Measurements from ENCODE around the gene CEP295NL.

The CEP295NL gene

GRCh38 chr17:78940258-78940657 is 37.3 kb upstream of the CEP295NL start:
- TF ChIP-seq CTCF (IDR thresholded peaks at IDR 0.05; ENCODE audit: low read depth, low read length), result no peak
- H3K9me3 ChIP-seq (ENCODE audit: severe bottlenecking), result no peaks in the 10 kb centered on the region

GRCh38 chr17:78939615-78940014 is 36.6 kb upstream of the CEP295NL start:
- Histone ChIP-seq H3K9me3 (ENCODE audit: severe bottlenecking) (no peaks in the 10 kb centered on the region), H3K27ac (no peak overlapping the region), H3K36me3 (no peaks in the 10 kb centered on the region), H3K27me3 (ENCODE audit: insufficient read depth, low read depth, severe bottlenecking) (no peaks in the 10 kb centered on the region), H3K4me3 (ENCODE audit: low read depth, low read length) (no peak overlapping the region)
- TF ChIP-seq CTCF (IDR thresholded peaks at IDR 0.05; ENCODE audit: low read depth, low read length), result no peak
- no peak for DNase-seq

More at GRCh38 chr17:78940258-78940657, 37.3 kb upstream of the CEP295NL start:
- Histone ChIP-seq H3K36me3 (no peaks in the 10 kb centered on the region), H3K27ac (no peak overlapping the region), H3K27me3 (ENCODE audit: insufficient read depth, low read depth, severe bottlenecking) (no peaks in the 10 kb centered on the region), H3K4me3 (ENCODE audit: low read depth, low read length) (no peak overlapping the region)
- no peak for DNase-seq

GRCh38 chr17:78937561-78937960 is 34.6 kb upstream of the CEP295NL start:
- TF ChIP-seq CTCF (IDR thresholded peaks at IDR 0.05; ENCODE audit: low read depth, low read length), result no peak
- Histone ChIP-seq H3K36me3 (no peaks in the 10 kb centered on the region), H3K4me3 (ENCODE audit: low read depth, low read length) (no peak overlapping the region), H3K9me3 (ENCODE audit: severe bottlenecking) (no peaks in the 10 kb centered on the region), H3K27ac (no peak overlapping the region), H3K27me3 (ENCODE audit: insufficient read depth, low read depth, severe bottlenecking) (no peaks in the 10 kb centered on the region)
- DNase-seq, result peak; percentile 53

- H3K27me3 ChIP-seq (ENCODE audit: insufficient read depth, low read depth, severe bottlenecking), result no peaks in the 10 kb centered on the region
- no peak for DNase-seq
- no peak overlapping the region for H3K27ac ChIP-seq
- H3K9me3 ChIP-seq (ENCODE audit: severe bottlenecking), result no peaks in the 10 kb centered on the region
- H3K4me3 ChIP-seq (ENCODE audit: low read depth, low read length), result no peak overlapping the region
- H3K36me3 ChIP-seq, result no peaks in the 10 kb centered on the region
- no peak for TF ChIP-seq CTCF (IDR thresholded peaks at IDR 0.05; ENCODE audit: low read depth, low read length)
Measured at GRCh38 chr17:78935419-78936323, 32.7 kb upstream of the CEP295NL start.

GRCh38 chr17:78934681-78935418 is 31.8 kb upstream of the CEP295NL start:
- DNase-seq, result no peak
- Histone ChIP-seq H3K36me3 (no peaks in the 10 kb centered on the region), H3K4me3 (ENCODE audit: low read depth, low read length) (no peak overlapping the region), H3K9me3 (ENCODE audit: severe bottlenecking) (no peaks in the 10 kb centered on the region), H3K27me3 (ENCODE audit: insufficient read depth, low read depth, severe bottlenecking) (no peaks in the 10 kb centered on the region), H3K27ac (peak overlapping the region; percentile 65)
- TF ChIP-seq CTCF (IDR thresholded peaks at IDR 0.05; ENCODE audit: low read depth, low read length), result no peak
